Activated CD4-positive, CD25-positive, alpha-beta regulatory T cell treated with anti-CD3 and anti-CD28 coated beads, Interleukin-2, amount 50 U/mL, for 16 hours (primary cell): ENCODE data around the gene INSIG2.

Experiments used
- DNase-seq: peaks from one replicate; pipeline ENCODE4 v3.0.0-alpha.2; 2020; ENCODE audit warnings: low read depth, low spot score

INSIG2 gene

GRCh38 chr2:118098307-118099030 lies 10.2 kb downstream of the INSIG2 start:
- no peak for DNase-seq

DNA sequence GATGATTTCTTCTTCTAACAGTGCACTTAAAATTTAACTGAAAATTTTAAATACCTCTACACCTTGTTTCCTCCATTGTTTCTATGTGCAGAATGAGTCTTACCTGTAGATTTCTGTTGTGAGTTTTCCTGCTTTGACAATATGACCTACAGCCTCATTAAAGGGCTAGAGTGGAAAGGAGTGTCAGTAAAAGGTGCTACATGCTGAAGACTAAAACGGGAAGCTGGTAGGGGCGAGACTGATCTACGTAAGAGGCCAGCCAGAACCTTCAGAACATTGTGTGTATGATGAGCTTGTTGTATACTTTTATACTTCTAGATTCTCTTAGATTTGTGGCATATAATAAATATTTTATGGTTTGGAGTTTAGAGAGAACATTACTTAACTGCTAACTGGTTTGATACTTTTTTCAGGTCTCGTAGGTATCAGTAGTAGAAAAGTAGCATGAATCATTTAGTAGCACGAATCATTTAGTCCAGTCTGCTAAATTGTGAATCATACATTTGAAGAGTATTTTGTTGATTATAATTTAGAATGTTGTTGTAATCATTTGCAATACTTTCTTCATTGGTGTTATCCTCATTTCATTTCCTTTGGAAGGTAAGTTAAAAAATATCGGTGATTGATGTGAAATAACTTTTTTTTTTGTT lies 14.3 kb downstream of the INSIG2 start:
- no peak for DNase-seq

DNA sequence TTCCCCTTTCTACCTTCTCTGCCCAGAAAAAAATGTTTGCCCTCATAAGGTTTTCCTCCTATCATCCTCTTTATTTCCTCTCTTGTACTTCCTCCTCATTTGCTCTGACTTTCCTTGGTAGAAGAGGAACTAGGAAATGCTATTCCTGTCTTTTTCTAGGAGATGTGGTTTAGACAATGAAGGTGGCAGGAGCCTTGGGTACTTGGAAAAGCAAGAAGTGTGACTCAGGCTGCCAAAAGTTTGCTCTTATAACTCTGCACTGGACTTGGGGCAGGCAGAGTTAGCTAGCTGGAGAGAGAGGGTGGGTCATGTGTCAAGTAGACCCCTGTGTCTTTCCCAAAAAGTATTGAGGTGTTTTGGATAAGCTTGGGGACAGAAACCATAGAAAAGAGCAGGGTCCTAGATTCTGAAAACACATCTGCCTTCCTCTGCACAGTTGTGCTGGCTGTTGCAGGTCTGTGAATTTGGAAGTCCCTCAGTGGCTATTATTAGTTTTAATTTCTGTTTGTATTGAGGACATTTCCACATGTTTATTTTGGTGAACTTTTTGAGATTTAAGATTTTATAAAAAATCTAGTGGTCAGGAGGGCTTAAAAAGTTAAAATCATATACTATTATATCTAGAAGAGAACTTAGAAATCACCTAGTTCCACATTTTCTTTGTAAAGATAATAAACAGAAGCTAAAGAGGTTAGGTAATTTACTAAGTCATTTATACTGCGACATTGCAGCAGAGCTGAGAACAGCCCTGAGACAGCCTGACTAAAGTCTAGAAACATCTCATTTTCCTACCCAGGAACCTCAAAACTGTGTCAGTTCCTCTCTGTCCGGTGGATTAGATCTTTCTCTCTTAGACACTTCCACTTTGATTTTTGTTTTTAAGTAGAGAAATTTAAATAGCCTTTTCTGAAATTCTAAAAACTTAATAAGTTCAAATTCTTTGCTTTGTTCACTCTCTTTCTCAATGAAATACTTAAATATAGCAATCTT lies 16.0 kb downstream of the INSIG2 start:
- no peak for DNase-seq

DNA sequence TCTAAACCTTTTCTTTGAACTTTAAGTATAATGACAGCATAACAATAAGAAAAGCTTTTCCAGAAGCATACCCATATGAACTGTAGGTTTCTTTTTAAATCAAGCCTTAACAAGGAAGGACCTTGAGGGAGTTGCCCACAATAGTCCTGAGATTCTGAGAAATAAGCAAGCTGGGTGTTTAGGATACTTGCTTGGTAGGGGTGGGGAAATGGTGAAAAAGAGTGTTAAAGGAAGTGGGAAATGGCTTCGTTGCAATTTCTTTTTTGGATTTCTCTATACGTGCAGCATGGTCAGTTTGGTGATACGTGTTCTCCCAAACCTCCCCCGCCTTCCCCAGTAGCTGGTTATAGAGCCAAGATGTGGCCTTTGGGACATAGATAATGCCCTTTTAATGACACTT lies 17.2 kb downstream of the INSIG2 start:
- DNase-seq = no peak

GRCh38 chr2:118106926-118107325 lies 18.7 kb downstream of the INSIG2 start:
- no peak for DNase-seq

DNA sequence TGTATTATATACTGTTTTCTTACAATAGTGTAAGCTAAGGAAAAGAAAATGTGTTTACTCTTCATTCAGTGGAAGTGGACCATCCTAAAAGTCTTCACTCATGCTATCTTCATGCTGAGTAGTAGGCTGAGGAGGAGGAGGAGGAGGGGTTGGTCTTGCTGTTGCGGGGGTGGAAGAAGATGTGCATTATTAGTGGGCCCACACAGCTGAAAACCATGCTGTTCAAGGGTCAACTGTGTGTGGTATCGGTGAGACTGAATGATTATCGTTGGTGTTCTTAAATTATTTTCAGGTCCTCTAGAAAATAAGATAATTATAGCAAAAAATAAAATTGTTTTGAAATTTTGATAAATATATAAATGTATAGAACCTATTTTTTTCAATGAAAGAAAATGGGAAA lies 22.0 kb downstream of the INSIG2 start:
- DNase-seq = no peak

- no peak for DNase-seq
These were observed 22.7 kb downstream of the INSIG2 start for GRCh38 chr2:118110991-118111390.

GRCh38 chr2:118112771-118113334 lies 24.6 kb downstream of the INSIG2 start:
- DNase-seq = no peak

GRCh38 chr2:118114863-118115262 lies 26.6 kb downstream of the INSIG2 start:
- no peak for DNase-seq

DNA sequence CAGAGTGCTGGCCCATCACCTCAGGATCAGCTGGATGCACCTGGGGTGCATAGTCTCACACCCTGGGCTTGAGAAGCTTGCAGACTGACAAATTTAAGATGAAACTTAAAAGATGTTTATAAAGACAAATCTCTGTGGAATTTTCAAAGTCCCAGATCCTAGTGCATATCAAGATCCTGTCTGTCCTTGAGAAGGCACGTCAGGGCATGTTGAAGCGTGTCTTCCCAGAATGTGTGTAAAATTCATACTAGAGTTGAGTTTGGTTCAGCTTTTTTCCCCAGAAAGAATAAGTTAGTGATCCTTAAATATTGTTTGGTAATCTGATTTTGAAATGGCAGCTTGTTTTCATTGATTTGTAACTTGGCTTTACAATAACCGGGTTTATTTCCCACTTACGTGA lies 27.5 kb downstream of the INSIG2 start:
- no peak for DNase-seq

DNA sequence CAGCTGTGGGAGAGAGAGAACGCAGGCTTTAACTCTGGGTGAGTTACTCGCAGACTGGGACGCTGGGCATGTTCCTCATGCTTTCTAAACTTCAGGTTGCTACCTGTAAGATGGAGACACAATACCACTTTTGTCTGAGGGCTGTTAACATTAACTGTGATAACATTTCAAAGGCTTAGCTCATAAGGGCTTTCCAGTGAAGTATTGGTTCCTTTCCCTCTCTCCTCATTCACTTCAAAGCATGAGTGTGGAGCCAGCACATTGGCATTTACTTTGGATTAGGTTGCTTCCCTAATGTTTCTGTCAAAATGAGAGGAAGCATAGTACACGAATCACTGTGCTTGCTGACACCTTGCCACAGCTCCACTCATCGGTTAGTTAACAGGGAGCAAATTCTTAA lies 30.2 kb downstream of the INSIG2 start:
- no peak for DNase-seq

DNA sequence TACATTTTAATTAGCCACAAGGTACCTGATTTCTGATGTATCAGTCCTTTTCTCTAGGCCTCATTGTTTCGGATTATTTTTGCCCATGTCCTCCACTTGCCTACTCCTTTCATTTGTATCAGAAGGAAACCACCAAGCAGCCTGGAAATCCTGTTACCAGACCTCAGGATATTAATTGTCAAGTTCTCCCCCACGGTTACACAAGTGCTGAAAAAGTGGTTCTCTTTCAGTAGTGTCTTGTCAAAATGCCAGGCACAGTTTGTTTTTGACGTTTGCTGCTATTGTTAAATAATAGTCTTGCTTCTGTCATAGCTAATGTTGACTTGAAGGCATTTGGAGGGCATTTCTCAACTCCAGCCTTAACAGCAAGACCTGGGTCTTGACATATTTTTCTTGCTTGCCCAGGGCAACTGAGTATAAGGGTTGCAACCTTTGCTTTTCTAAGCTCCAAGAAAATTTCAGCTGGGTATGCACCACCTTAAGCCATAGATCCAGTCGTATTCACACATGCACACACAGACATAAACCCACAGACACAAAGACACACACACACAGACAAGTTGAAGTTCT lies 31.0 kb downstream of the INSIG2 start:
- DNase-seq = no peak

DNA sequence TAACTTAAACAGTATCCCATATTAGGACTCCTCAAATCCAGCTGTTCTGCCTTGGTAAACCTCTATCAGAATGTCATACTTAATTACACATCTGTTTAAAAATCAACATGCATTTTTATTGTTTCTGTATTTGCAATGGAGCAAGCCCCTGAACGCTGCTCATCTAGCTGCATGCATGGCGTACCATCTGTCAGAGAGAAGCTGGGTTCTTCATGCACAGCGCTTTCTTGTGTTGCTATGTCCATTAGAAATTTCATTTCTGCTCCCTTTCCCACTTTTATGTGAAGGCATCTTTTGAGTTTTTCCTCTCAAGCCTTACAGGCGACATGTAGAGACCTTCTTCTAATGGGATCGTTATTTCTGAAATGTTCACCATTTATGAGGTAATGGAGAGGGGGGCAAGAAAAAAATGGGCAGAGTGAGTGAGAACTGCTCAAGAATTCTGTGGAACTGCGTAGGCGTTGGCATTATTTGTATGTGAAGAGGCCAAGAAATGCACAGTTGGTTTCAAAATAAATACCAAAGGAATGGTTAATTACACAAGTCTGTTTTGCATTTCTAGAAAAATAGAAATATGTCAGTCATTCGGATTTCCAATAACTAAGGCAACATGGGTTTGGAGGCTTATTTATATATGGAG lies 31.6 kb downstream of the INSIG2 start:
- no peak for DNase-seq

- no peak for DNase-seq
These were observed 32.1 kb downstream of the INSIG2 start for GRCh38 chr2:118120401-118120780.

DNA sequence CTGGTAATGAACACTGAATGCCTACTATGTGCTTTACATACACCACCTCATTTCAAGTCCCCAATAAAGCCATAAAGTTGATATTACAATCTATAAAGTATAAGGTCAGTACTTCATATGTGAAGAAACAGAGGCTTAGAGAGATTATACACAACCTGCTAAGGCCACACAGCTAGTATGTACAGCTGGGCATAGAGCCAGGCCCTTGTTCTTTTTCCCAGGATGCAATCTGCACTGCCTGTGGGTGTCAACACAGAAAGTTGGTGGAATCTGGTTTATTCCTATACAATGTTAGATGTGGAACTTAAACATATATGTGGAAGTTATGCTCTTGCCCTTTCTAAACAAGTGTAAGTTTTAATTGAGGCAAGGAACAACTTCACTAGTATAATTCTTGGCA lies 32.8 kb downstream of the INSIG2 start:
- no peak for DNase-seq

DNA sequence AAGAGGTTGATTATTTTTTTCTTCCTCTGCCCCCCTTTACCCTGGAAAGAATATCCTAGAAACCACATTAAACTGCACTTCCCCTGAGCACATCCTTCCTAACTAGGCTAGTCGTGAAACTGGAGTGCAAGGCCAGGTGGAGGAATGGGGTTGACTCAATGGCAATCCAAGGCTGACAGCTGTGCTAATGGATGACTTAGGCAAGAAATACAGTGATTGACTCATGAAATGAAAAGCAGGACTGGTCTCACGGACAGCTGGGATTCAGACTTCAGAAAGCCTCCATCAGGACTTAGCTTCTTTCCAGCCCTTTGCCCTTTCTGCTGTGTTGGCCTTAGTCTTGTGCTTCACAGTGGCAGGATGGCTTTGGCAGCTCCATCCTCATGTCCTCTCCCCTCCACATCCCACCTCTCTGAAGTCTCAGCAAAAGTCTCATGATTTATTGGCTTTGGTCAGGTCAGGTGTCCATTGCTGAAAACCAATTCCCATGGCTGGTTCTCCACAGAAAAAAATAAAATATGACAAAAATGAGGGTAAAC lies 33.8 kb downstream of the INSIG2 start:
- no peak for DNase-seq

- no peak for DNase-seq
These were observed 34.5 kb downstream of the INSIG2 start for GRCh38 chr2:118122594-118123281.

DNA sequence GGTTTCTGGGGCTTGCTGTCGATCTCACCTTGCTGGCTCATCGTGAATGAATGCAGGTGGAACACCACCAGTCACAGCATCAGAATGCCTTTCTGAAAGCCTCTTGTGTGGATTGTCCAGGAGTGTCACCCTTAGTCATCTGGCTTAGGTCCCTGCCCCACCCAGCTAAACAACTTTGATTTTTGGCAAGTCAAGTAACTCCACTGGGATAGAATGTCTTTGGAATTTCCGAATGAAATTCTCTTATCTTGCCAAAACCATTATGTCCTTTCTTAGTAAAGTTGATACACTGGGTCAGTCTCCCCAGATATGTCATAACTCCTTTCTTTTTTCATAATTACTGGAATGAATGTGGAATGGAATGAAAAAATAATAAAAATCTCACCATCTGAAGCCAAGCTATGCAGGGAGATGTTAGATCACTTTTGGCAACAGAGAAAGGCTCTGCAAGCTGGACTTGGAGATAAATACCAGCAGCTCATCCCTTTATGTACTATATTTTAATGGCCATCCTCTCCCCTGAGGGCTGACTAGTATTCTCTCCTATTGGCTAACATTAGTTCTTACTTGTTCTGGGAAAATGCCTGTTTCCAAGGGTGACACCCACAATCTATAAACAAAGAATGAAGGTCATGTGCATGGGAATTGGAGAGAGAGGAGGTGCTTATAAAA lies 35.4 kb downstream of the INSIG2 start:
- no peak for DNase-seq

GRCh38 chr2:118124288-118124891 lies 36.1 kb downstream of the INSIG2 start:
- no peak for DNase-seq
